ENCODE results near the gene SH3BGRL2. TPM values are rescaled to one million over a fixed set of nuclear protein-coding genes. Genes with fewer than 3 reads are reported as not detected.

SH3BGRL2 gene
- 18.8 TPM for polyA plus RNA-seq (2013, experiment 1 of 2)
- polyA plus RNA-seq (2013, experiment 2 of 2): 18.6 TPM

- no peaks in the 10 kb centered on the region for H3K79me2 ChIP-seq (ENCODE audit: control insufficient read depth, insufficient read depth, low read length)
- H2BK15ac ChIP-seq (replicated peaks; ENCODE audit: low read depth): no peak within 1 kb of the TSS
- no CpG with 5 or more reads among the region's 72 CpGs for WGBS (ENCODE audit: extremely low coverage, insufficient coverage, low lambda C conversion rate)
- no peak within 1 kb of the TSS for H2AK5ac ChIP-seq (ENCODE audit: low read length)
- no peaks in the 10 kb centered on the region for H3K79me1 ChIP-seq (ENCODE audit: low read length)
- H4K5ac ChIP-seq (ENCODE audit: low read length): no peak within 1 kb of the TSS
- no peaks in the 10 kb centered on the region for H3K4me1 ChIP-seq (ENCODE audit: control insufficient read depth, low read depth, low read length)
- no peak within 1 kb of the TSS for H2BK5ac ChIP-seq (ENCODE audit: low read length)
- H3K18ac ChIP-seq (ENCODE audit: low read length): peak within 1 kb of the TSS; percentile 44
- H3K27me3 ChIP-seq (ENCODE audit: insufficient read depth, low read length, poor library complexity): no peaks in the 10 kb centered on the region
- H3K23ac ChIP-seq (ENCODE audit: low read length): no peak within 1 kb of the TSS
- H3K27ac ChIP-seq (ENCODE audit: low read depth, low read length): peak within 1 kb of the TSS; percentile 60
- H3K56ac ChIP-seq (ENCODE audit: low read length): peak within 1 kb of the TSS; percentile 96
- no peak within 1 kb of the TSS for H4K8ac ChIP-seq (ENCODE audit: low read depth, low read length)
- peak within 1 kb of the TSS; percentile 85 for H3K9ac ChIP-seq (ENCODE audit: low read length)
- no peak within 1 kb of the TSS for H3K4ac ChIP-seq (ENCODE audit: low read depth, low read length)
- H3K36me3 ChIP-seq (ENCODE audit: control insufficient read depth, insufficient read depth, low read length): no peaks in the 10 kb centered on the region
- peak; percentile 93 for DNase-seq
- H2BK120ac ChIP-seq (ENCODE audit: low read depth, low read length): no peak within 1 kb of the TSS
- H3K4me2 ChIP-seq (ENCODE audit: low read length): peak within 1 kb of the TSS; percentile 93
- H3K4me3 ChIP-seq (ENCODE audit: low read length): peak within 1 kb of the TSS; percentile 79
Measured at GRCh38 chr6:79630883-79631692, at the start of gene SH3BGRL2. TSS of gene SH3BGRL2 (plus strand) at chr6:79631329. CDS start at chr6:79631462, 133 bp downstream.

GRCh38 chr6:79584332-79584731, 46.8 kb upstream of the SH3BGRL2 start:
- Histone ChIP-seq H3K9ac (ENCODE audit: low read length) (no peak overlapping the region), H3K56ac (ENCODE audit: low read length) (no peak overlapping the region), H2BK15ac (replicated peaks; ENCODE audit: low read depth) (no peak overlapping the region), H3K36me3 (ENCODE audit: control insufficient read depth, insufficient read depth, low read length) (no peaks in the 10 kb centered on the region), H4K8ac (ENCODE audit: low read depth, low read length) (no peak overlapping the region), H2BK120ac (ENCODE audit: low read depth, low read length) (no peak overlapping the region), H3K4me1 (ENCODE audit: control insufficient read depth, low read depth, low read length) (no peaks in the 10 kb centered on the region), H3K79me1 (ENCODE audit: low read length) (no peaks in the 10 kb centered on the region), H2BK5ac (ENCODE audit: low read length) (no peak overlapping the region), H3K18ac (ENCODE audit: low read length) (no peak overlapping the region), H2AK5ac (ENCODE audit: low read length) (no peak overlapping the region), H3K27me3 (ENCODE audit: insufficient read depth, low read length, poor library complexity) (no peaks in the 10 kb centered on the region), H3K4me3 (ENCODE audit: low read length) (no peak overlapping the region), H3K27ac (ENCODE audit: low read depth, low read length) (no peak overlapping the region), H3K4ac (ENCODE audit: low read depth, low read length) (no peak overlapping the region), H3K23ac (ENCODE audit: low read length) (no peak overlapping the region), H3K79me2 (ENCODE audit: control insufficient read depth, insufficient read depth, low read length) (no peaks in the 10 kb centered on the region), H3K4me2 (ENCODE audit: low read length) (no peak overlapping the region), H4K5ac (ENCODE audit: low read length) (no peak overlapping the region)
- DNase-seq: peak; percentile 29
- WGBS (ENCODE audit: extremely low coverage, insufficient coverage, low lambda C conversion rate): no CpG with 5 or more reads among the region's 2 CpGs

GRCh38 chr6:79586548-79586947, 44.6 kb upstream of the SH3BGRL2 start:
- H3K79me2 ChIP-seq (ENCODE audit: control insufficient read depth, insufficient read depth, low read length): no peaks in the 10 kb centered on the region
- no peak overlapping the region for H3K56ac ChIP-seq (ENCODE audit: low read length)
- no peak overlapping the region for H2BK5ac ChIP-seq (ENCODE audit: low read length)
- no peak overlapping the region for H3K18ac ChIP-seq (ENCODE audit: low read length)
- no peaks in the 10 kb centered on the region for H3K4me1 ChIP-seq (ENCODE audit: control insufficient read depth, low read depth, low read length)
- H4K5ac ChIP-seq (ENCODE audit: low read length): no peak overlapping the region
- H3K79me1 ChIP-seq (ENCODE audit: low read length): no peaks in the 10 kb centered on the region
- H3K23ac ChIP-seq (ENCODE audit: low read length): no peak overlapping the region
- H2BK15ac ChIP-seq (replicated peaks; ENCODE audit: low read depth): no peak overlapping the region
- no peak overlapping the region for H3K4me2 ChIP-seq (ENCODE audit: low read length)
- no peak overlapping the region for H3K27ac ChIP-seq (ENCODE audit: low read depth, low read length)
- H3K36me3 ChIP-seq (ENCODE audit: control insufficient read depth, insufficient read depth, low read length): no peaks in the 10 kb centered on the region
- no peak overlapping the region for H2BK120ac ChIP-seq (ENCODE audit: low read depth, low read length)
- H4K8ac ChIP-seq (ENCODE audit: low read depth, low read length): no peak overlapping the region
- H3K27me3 ChIP-seq (ENCODE audit: insufficient read depth, low read length, poor library complexity): no peaks in the 10 kb centered on the region
- no peak overlapping the region for H3K9ac ChIP-seq (ENCODE audit: low read length)
- H3K4me3 ChIP-seq (ENCODE audit: low read length): no peak overlapping the region
- DNase-seq: peak; percentile 68
- no peak overlapping the region for H2AK5ac ChIP-seq (ENCODE audit: low read length)
- H3K4ac ChIP-seq (ENCODE audit: low read depth, low read length): no peak overlapping the region

- no peaks in the 10 kb centered on the region for H3K79me1 ChIP-seq (ENCODE audit: low read length)
- H2BK15ac ChIP-seq (replicated peaks; ENCODE audit: low read depth): no peak overlapping the region
- H4K8ac ChIP-seq (ENCODE audit: low read depth, low read length): no peak overlapping the region
- H3K4me3 ChIP-seq (ENCODE audit: low read length): no peak overlapping the region
- no peak for DNase-seq
- H3K18ac ChIP-seq (ENCODE audit: low read length): no peak overlapping the region
- H2AK5ac ChIP-seq (ENCODE audit: low read length): no peak overlapping the region
- no peak overlapping the region for H3K27ac ChIP-seq (ENCODE audit: low read depth, low read length)
- no peak overlapping the region for H2BK120ac ChIP-seq (ENCODE audit: low read depth, low read length)
- no peaks in the 10 kb centered on the region for H3K4me1 ChIP-seq (ENCODE audit: control insufficient read depth, low read depth, low read length)
- H3K27me3 ChIP-seq (ENCODE audit: insufficient read depth, low read length, poor library complexity): no peaks in the 10 kb centered on the region
- no peak overlapping the region for H2BK5ac ChIP-seq (ENCODE audit: low read length)
- no peaks in the 10 kb centered on the region for H3K79me2 ChIP-seq (ENCODE audit: control insufficient read depth, insufficient read depth, low read length)
- H3K23ac ChIP-seq (ENCODE audit: low read length): no peak overlapping the region
- H3K56ac ChIP-seq (ENCODE audit: low read length): no peak overlapping the region
- no CpG with 5 or more reads among the region's 7 CpGs for WGBS (ENCODE audit: extremely low coverage, insufficient coverage, low lambda C conversion rate)
- H3K36me3 ChIP-seq (ENCODE audit: control insufficient read depth, insufficient read depth, low read length): no peaks in the 10 kb centered on the region
- no peak overlapping the region for H3K4me2 ChIP-seq (ENCODE audit: low read length)
- H3K9ac ChIP-seq (ENCODE audit: low read length): no peak overlapping the region
- H4K5ac ChIP-seq (ENCODE audit: low read length): no peak overlapping the region
- H3K4ac ChIP-seq (ENCODE audit: low read depth, low read length): no peak overlapping the region
Measured at GRCh38 chr6:79589701-79590100, 41.4 kb upstream of the SH3BGRL2 start.

GRCh38 chr6:79597155-79597554, 34.0 kb upstream of the SH3BGRL2 start:
- Histone ChIP-seq H3K4me2 (ENCODE audit: low read length) (no peak overlapping the region), H3K23ac (ENCODE audit: low read length) (no peak overlapping the region), H4K8ac (ENCODE audit: low read depth, low read length) (no peak overlapping the region), H2AK5ac (ENCODE audit: low read length) (no peak overlapping the region), H3K36me3 (ENCODE audit: control insufficient read depth, insufficient read depth, low read length) (no peaks in the 10 kb centered on the region), H4K5ac (ENCODE audit: low read length) (no peak overlapping the region), H3K27me3 (ENCODE audit: insufficient read depth, low read length, poor library complexity) (no peaks in the 10 kb centered on the region), H2BK15ac (replicated peaks; ENCODE audit: low read depth) (no peak overlapping the region), H3K79me2 (ENCODE audit: control insufficient read depth, insufficient read depth, low read length) (no peaks in the 10 kb centered on the region), H3K4me1 (ENCODE audit: control insufficient read depth, low read depth, low read length) (no peaks in the 10 kb centered on the region), H3K56ac (ENCODE audit: low read length) (no peak overlapping the region), H3K18ac (ENCODE audit: low read length) (no peak overlapping the region), H3K4ac (ENCODE audit: low read depth, low read length) (no peak overlapping the region), H3K79me1 (ENCODE audit: low read length) (no peaks in the 10 kb centered on the region), H2BK120ac (ENCODE audit: low read depth, low read length) (no peak overlapping the region), H2BK5ac (ENCODE audit: low read length) (no peak overlapping the region), H3K9ac (ENCODE audit: low read length) (no peak overlapping the region), H3K27ac (ENCODE audit: low read depth, low read length) (no peak overlapping the region), H3K4me3 (ENCODE audit: low read length) (no peak overlapping the region)
- no CpG with 5 or more reads among the region's 2 CpGs for WGBS (ENCODE audit: extremely low coverage, insufficient coverage, low lambda C conversion rate)
- DNase-seq: no peak

- Histone ChIP-seq H3K4ac (ENCODE audit: low read depth, low read length) (no peak overlapping the region), H3K4me1 (ENCODE audit: control insufficient read depth, low read depth, low read length) (no peaks in the 10 kb centered on the region), H3K4me3 (ENCODE audit: low read length) (no peak overlapping the region), H3K56ac (ENCODE audit: low read length) (no peak overlapping the region), H3K4me2 (ENCODE audit: low read length) (no peak overlapping the region), H3K79me1 (ENCODE audit: low read length) (no peaks in the 10 kb centered on the region), H4K8ac (ENCODE audit: low read depth, low read length) (no peak overlapping the region), H3K23ac (ENCODE audit: low read length) (no peak overlapping the region), H3K36me3 (ENCODE audit: control insufficient read depth, insufficient read depth, low read length) (no peaks in the 10 kb centered on the region), H3K27ac (ENCODE audit: low read depth, low read length) (no peak overlapping the region), H3K79me2 (ENCODE audit: control insufficient read depth, insufficient read depth, low read length) (no peaks in the 10 kb centered on the region), H2AK5ac (ENCODE audit: low read length) (no peak overlapping the region), H3K18ac (ENCODE audit: low read length) (no peak overlapping the region), H2BK120ac (ENCODE audit: low read depth, low read length) (no peak overlapping the region), H3K27me3 (ENCODE audit: insufficient read depth, low read length, poor library complexity) (no peaks in the 10 kb centered on the region), H2BK5ac (ENCODE audit: low read length) (no peak overlapping the region), H3K9ac (ENCODE audit: low read length) (no peak overlapping the region), H2BK15ac (replicated peaks; ENCODE audit: low read depth) (no peak overlapping the region), H4K5ac (ENCODE audit: low read length) (no peak overlapping the region)
- DNase-seq: no peak
- no CpG with 5 or more reads among the region's 4 CpGs for WGBS (ENCODE audit: extremely low coverage, insufficient coverage, low lambda C conversion rate)
Measured at GRCh38 chr6:79598012-79598411, 33.1 kb upstream of the SH3BGRL2 start.

Measured in mesendoderm (in vitro differentiated cells).